ENCODE data around the gene DDX52. TPM values are rescaled to one million over a fixed set of nuclear protein-coding genes. Genes with fewer than 3 reads are reported as not detected.

The DDX52 gene
- total RNA-seq, 4 donors from 2014 or later: 12.4 to 26.1 (median 14.5) TPM

- Histone ChIP-seq H3K4me3 (no peak overlapping the region), H3K36me3 (no peaks in the 10 kb centered on the region), H3K9me3 (no peaks in the 10 kb centered on the region), H3K27ac (no peak overlapping the region), H3K27me3 (peaks cover 0 to 17% of the 10 kb centered on the region in 2 donors), H3K4me1 (no peaks in the 10 kb centered on the region)
- TF ChIP-seq POLR2A (IDR thresholded peaks at IDR 0.05) (no peak), CTCF (IDR thresholded peaks at IDR 0.05) (no peak), EP300 (IDR thresholded peaks at IDR 0.05) (no peak)
- no peak for DNase-seq (ENCODE audit: low spot score in 2 of 2)
- WGBS, 2 donors: 81 to 87% methylated on average over 1 of the region's 1 CpG
Observed at GRCh38 chr17:37657202-37657601, 14.0 kb upstream of the DDX52 start.

- no peak for DNase-seq (ENCODE audit: low spot score in 2 of 2)
- Histone ChIP-seq H3K27me3 (peaks cover 0 to 32% of the 10 kb centered on the region in 2 donors), H3K27ac (no peak overlapping the region), H3K4me3 (no peak overlapping the region), H3K4me1 (no peaks in the 10 kb centered on the region), H3K9me3 (no peaks in the 10 kb centered on the region), H3K36me3 (no peaks in the 10 kb centered on the region)
- no peak for TF ChIP-seq CTCF (IDR thresholded peaks at IDR 0.05)
- WGBS, 2 donors: 38 to 42% methylated on average over 2 of the region's 2 CpGs
Observed at GRCh38 chr17:37651849-37652248, 8.6 kb upstream of the DDX52 start.

GRCh38 chr17:37650419-37651003, 7.3 kb upstream of the DDX52 start:
- DNase-seq (ENCODE audit: low spot score in 2 of 2): no peak
- Histone ChIP-seq H3K27me3 (peaks cover 0 to 32% of the 10 kb centered on the region in 2 donors), H3K4me3 (no peak overlapping the region), H3K36me3 (no peaks in the 10 kb centered on the region), H3K27ac (no peak overlapping the region), H3K9me3 (no peaks in the 10 kb centered on the region), H3K4me1 (no peaks in the 10 kb centered on the region)
- TF ChIP-seq EP300 (IDR thresholded peaks at IDR 0.05): no peak
- no peak for TF ChIP-seq CTCF (IDR thresholded peaks at IDR 0.05)
- no peak for TF ChIP-seq POLR2A (IDR thresholded peaks at IDR 0.05)
- 51 to 53% methylated on average over 6 of the region's 6 CpGs for whole genome bisulfite sequencing, 2 donors

GRCh38 chr17:37648555-37648954, 5.3 kb upstream of the DDX52 start:
- no peak overlapping the region for H3K4me3 ChIP-seq
- 29 to 33% methylated on average over 2 of the region's 2 CpGs for WGBS, 2 donors
- H3K36me3 ChIP-seq: no peaks in the 10 kb centered on the region
- peaks cover 0 to 7% (median 0%) of the 10 kb centered on the region in 4 donors for H3K4me1 ChIP-seq
- peaks cover 0 to 31% of the 10 kb centered on the region in 2 donors for H3K27me3 ChIP-seq
- TF ChIP-seq CTCF (IDR thresholded peaks at IDR 0.05): no peak
- TF ChIP-seq EP300 (IDR thresholded peaks at IDR 0.05): no peak
- no peak for TF ChIP-seq POLR2A (IDR thresholded peaks at IDR 0.05)
- DNase-seq (ENCODE audit: low spot score in 2 of 2): no peak
- no peaks in the 10 kb centered on the region for H3K9me3 ChIP-seq
- H3K27ac ChIP-seq: no peak overlapping the region

GRCh38 chr17:37647856-37648255, 4.6 kb upstream of the DDX52 start:
- Histone ChIP-seq H3K27me3 (peaks cover 0 to 27% of the 10 kb centered on the region in 2 donors), H3K36me3 (no peaks in the 10 kb centered on the region), H3K4me3 (no peak overlapping the region), H3K4me1 (peaks cover 0 to 8% (median 0%) of the 10 kb centered on the region in 4 donors), H3K9me3 (no peaks in the 10 kb centered on the region), H3K27ac (no peak overlapping the region)
- WGBS, 2 donors: 50 to 69% methylated on average over 1 of the region's 1 CpG
- DNase-seq (ENCODE audit: low spot score in 2 of 2): no peak
- TF ChIP-seq CTCF (IDR thresholded peaks at IDR 0.05) (no peak), EP300 (IDR thresholded peaks at IDR 0.05) (no peak), POLR2A (IDR thresholded peaks at IDR 0.05) (no peak)

Measured in tibial nerve (tissue), 4 donors.